LHCN-M2 (cell line): Measurements from ENCODE around the gene CFP. TPM values are rescaled to one million over a fixed set of nuclear protein-coding genes. Genes with fewer than 3 reads are reported as not detected.
"Not testable (repeated sequence)": the region's sequence is repeated elsewhere in the genome, so short reads cannot be mapped to it uniquely, and the experiment has no call there.

Experiments
- DNase-seq: peaks from one replicate; pipeline ENCODE4 v3.0.0-alpha.2; 2012; ENCODE audit warnings: low read depth
- total RNA-seq: library from RNA; depleted of rRNA; stranded (reverse); fragments of >200 nt; gene quantifications from 2 replicates; pipeline ENCODE4 v1.2.3, GENCODE V29; 2014

The CFP gene
- total RNA-seq, 1 experiment from 2014 or later = 0.34 TPM

DNA sequence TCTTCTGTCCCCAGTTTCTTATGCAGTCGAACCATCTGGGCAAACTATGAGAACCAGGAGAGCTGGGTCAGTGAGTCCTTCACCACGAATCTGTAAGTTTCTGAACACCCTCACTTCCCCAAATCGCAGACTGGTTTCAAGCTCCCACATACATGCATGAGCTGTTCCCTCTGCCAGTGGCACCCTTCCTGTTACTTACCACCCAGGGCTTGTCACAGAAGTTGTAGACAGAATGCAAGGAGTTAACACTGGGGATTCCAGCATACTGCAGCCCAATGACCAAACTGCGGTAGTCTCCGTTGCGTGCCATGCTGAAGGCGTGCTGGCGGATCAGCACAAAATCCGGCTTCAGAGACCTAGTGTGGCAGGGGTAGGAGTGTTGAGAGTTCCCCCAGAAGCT, 24.7 kb downstream of the CFP start:
- DNase-seq = no peak

DNA sequence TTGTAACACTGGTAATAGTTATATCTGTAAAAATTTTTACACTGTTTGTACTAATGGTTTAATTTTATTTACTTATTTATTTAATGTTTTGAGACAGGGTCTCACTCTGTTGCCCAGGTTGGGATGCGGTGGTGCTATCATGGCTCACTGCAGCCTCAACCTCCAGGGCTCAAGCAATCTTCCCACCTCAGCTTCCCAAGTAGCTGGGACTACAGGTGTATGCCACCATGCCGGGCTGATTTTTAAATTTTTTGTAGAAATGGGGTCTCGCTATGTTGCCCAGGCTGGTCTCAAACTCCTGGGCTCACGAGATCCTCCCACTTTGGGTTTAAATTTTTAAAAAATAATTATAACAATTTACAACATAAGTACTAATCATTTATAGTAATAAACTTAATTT, 26.6 kb downstream of the CFP start:
- not testable (repeated sequence) for DNase-seq

DNA sequence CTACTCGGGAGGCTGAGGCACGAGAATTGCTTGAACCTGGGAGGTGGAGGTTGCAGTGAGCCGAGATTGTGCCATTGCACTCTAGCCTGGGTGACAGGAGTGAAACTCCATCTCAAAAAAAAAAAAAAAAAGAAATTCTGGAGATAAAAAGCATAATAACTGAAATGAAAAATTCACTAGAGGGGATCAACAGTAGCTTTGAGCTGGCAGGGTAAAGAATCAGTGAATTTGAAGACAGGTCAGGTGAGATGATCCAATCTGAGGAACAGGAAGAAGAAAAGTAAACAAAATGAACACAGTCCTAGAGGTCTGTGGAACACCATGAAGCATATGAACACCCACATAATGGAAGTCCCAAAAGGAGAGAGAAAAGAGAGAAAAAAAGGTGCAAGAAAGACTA, 32.5 kb downstream of the CFP start:
- DNase-seq = no peak

DNA sequence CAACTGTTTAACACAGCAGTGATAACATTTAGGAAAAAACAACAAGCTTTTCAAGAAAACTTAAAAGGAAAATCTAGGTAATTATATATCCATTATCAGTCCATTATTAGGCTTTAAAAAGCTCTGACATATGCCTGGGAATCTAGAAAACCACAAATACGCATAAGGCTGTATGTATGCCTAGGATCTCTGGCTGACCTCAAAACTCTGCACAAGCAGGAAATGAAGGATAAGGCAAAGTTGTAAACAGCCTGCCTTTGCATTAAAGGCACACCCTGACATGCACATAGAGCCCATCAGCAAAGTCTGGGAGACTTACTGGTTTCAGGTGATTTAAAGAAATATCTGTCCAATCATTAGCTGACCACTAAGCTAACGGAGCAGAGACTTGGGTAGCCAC, 33.5 kb downstream of the CFP start:
- no peak for DNase-seq

DNA sequence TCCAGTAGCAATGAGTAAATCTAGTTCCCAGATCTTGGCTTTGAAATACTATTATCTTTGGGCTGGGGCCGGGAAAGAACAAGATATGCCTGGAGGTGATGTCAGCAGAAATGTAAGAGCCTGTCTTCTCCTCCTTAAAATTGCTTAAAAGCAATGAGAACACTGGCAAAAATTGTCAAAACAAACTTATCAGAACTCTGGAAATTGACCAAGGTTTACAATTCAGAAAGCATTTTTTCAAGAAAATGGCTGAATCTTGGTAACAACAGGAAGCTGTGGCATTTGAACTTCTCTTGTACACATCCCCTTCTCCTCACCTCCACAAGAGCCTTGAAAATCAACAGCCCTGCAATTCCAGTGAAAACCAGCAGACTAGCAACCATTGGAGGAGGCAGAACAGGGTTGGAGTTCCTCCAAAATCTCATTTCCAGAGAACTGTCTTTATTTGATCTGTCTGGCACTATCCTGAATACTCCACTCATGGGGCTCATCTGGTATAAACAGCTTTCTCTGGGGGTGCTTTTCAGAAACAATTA, 33.9 kb downstream of the CFP start:
- DNase-seq = no peak

DNA sequence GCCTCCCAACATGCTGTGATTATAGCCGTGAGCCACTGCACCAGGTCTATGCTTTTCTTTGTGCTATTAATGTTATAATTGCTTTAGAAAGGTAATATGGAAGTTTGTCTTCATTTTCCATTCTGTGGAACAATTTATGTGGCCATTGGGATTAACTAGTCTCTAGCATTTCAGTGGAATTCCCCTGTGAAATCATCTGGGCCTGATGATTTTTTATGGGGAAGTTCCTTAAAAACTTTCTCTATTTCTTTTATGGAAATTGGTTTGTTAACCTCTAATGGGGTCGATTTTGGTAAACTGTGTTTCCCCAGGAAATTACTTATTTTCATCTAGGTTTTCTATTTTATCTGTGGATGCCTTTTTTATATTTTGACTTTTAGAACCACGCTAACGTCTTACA, 36.2 kb downstream of the CFP start:
- no peak for DNase-seq

DNA sequence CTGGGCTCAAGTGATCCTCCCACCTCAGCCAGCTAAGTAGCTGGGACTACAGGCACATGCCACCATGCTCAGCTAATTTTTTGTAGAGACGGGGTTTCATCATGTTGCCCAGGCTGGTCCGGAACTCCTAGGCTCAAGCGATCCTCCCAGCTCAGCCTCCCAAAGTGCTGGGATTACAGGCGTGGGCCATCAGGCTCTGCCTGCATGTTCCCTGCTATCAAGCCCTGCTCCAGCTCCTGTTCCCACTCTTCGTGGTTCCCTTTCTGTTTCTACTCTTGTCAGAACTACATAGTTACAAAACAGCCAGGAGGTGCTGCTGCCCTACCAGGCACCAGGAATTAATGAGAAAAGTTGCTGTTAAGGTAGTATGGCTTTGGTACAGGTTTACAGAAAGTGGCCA, 38.7 kb downstream of the CFP start:
- no peak for DNase-seq

DNA sequence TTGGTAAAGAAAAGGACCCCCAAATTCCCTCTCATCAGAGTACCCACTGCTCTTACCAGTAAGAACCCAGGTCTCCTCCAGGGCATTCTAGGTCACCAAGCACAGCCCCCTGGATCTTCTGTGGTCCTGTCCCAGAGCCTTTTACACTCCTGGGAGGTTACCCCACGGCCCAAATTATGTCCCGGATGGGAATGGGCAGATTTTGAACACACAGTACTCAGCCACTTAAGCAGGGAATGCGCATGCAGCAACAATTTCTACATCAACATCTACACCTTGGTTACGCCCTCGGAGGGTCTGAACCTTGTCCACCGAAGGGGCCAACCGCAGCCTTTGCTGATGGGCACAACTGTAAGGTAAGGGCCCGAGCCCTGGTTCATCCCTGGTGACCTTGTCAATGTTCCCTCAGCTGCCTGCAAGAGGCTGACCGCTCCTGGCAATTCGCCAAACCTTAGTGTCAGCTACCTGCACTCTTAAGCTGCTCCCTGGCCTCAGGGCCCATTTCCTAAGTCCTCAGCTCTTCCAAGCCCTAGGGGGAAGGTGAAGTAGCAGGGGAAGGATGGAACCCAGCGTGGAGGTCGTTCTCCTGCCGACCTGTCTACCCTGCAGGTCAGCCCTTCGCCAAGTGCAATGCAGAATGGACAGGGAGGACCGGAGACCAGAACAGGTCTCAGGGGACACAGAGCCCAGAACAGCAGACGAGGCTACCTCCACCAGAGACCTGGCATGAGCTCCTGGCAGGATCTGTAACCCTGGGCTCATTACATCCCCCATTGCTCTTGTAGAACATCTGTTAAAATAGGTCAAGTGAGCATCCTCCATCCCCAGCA, 41.6 kb downstream of the CFP start:
- DNase-seq = no peak

DNA sequence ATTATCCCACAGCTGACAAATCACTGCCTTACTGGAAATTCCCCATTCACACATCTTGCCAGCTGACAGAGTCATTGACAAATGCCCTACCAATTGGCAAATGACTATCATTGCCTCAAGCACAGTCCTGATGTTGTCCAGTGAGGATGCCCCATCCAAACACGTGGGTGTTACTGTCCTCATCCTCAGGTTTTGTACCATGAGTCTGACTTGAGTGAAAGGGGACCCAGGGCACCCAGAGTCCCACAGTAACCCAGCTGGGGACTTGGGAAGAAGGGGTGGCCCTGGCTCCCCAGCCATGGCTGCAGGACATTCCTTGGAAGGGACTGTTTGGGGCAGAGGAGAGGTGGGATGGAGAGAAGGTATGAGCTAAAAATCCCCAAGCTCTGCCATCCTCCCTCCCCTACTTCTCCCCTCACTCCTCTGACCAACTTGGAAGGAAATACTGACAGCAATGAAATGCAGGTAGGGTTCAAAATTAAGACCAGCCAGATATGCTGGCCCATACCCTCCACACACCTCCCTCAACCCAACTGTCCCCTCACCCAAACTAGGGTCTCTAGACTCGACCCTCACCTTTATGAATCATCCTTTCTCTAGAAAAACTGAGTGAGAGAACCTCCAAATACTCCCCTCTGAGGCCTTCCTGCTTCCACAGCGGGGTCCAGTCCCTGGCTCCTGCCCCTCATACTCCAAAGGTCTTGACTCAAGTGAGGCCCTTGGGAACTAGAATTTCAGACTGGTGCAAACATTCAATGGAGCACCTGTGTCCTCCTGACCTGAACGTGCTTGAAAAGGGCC, 42.4 kb downstream of the CFP start:
- no peak for DNase-seq

DNA sequence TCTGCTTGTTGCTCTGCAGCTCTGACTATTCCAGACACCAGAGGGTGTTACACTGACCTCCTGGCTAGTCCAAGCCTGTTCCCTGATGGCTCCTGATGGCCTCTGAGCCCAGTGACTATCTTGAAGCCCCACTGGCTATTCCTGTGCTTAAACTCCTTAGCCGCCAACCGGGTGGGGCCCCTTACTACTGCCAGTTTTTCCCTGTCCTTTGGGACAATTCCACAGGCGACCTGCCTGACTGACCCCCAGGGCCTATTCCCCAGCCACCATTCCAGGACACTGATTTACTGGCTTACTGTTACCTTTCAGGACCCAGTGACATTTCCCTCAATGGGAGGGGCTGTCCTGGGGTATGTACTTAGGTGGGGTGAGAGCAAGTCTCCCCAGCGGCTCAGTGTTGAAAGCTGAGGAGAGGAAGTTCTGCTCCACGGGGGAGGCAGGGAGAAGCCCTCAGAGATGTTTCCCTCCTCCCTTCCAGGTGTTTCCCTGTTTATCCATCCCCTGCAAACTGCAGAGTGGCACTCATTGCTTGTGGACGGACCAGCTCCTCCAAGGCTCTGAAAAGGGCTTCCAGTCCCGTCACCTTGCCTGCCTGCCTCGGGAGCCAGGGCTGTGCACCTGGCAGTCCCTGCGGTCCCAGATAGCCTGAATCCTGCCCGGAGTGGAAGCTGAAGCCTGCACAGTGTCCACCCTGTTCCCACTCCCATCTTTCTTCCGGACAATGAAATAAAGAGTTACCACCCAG, 43.5 kb downstream of the CFP start:
- DNase-seq = no peak

DNA sequence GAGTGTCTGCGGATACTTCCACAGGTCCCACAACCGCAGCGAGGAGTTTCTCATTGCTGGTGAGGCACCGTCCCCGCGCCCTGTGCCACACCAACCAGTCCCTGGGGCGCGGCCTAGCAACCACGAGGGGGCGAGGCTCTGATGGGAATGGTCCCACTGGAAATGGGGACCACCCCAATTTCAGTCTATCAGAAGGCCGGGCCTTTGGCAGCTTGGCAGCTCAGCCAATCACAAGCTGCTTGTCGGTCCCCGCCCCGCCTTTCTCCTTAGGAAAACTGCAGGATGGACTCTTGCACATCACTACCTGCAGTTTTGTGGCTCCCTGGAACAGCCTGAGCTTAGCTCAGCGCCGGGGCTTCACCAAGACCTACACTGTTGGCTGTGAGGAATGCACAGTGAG, 44.5 kb downstream of the CFP start:
- DNase-seq = no peak

DNA sequence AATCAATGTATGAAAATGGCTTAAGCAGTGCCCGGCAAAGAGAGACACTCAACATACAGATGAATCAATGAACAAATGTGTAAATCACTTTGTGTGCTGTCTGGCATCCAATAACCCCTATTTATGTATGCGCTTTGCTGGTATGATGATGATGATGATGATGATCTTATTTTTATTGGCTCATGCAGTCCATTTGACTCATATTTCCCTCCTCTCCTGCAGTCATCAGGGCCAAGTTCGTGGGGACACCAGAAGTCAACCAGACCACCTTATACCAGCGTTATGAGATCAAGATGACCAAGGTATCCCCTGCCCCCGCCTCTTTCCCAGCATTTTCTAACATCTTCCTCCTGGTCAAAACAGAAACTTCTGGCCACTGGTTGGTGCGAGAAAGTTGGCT, 45.0 kb downstream of the CFP start:
- no peak for DNase-seq

DNA sequence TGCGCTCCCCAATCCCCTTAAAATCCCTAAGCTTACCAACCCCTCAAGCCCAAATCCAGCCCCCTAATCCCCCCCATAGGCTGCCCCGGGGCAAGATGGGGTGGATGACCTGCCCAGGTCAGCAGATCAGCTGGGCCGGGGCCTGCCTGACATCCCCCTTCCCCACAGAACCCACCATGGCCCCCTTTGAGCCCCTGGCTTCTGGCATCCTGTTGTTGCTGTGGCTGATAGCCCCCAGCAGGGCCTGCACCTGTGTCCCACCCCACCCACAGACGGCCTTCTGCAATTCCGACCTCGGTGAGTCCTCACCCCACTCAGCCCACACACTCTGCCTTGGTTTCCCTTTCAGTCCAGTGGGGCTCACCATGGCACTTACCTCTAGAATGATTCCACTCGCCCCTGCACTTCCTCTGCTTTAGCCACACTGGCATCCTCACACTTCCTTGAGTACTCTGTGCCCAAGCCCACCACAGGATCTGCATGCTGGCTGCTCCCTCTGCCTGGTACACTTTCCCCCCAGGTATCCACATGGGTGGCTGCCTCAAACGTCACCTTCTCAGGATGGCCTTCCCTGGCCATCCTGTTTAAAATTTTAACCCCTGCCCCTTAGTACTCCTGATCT, 46.4 kb downstream of the CFP start:
- DNase-seq = no peak

DNA sequence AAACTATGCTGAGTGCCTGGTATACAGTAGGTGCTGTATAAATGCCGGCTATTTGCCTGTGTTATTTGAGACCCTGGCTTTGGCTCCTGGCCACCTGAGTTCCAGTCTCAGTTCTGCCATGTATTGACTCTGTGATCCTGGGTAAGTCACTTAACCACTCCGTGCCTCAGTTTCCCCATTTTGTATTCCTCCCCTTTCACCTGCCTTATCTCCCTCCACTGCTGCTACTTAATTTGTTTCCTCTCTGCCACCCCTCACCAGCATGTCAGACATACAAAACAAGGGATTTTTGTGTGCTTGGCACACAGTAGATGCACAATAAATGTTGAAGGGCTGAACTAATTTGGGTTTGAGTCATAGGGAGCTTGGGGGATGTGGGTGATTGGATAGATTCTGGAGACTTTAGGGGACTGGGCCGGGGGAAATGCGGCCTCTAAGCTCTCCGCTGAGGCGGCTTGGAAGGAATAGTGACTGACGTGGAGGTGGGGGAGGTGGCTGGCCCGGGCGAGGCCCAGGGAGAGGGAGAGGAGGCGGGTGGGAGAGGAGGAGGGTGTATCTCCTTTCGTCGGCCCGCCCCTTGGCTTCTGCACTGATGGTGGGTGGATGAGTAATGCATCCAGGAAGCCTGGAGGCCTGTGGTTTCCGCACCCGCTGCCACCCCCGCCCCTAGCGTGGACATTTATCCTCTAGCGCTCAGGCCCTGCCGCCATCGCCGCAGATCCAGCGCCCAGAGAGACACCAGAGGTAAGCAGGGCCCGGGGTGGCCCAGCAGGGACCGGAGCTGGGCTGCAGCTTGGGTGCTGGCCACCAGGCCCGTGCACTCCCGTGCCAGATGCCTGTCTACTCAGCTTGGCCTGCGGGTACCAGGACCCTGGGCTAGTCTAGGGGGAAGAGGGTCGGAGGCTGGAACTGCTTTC, 47.7 kb downstream of the CFP start, which contains the start of gene TIMP1:
TSS of gene TIMP1 (plus strand) at position 706 of the 917 bp plus-strand sequence. CDS start 980 bp downstream, outside the sequence.
- peak; percentile 87 for DNase-seq

DNA sequence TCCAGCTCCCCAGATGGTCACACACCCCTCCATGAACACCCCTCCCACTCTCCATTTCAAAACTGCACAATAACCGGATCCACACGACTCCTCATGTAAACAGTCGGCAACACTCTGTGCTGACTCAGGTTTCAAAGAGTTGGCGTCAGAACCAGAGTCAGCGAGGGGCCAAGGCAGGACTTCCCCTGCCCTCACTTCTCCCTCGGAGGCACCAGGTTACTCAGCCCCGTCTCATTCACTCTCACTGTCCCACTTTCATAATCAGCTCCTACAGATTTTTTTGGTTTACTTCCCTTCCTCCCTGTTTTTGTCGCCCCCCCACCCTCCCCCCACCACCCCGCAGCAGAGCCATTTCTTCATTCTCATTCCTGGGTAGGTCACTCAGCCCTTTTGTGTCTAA, 50.2 kb downstream of the CFP start:
- DNase-seq = no peak

DNA sequence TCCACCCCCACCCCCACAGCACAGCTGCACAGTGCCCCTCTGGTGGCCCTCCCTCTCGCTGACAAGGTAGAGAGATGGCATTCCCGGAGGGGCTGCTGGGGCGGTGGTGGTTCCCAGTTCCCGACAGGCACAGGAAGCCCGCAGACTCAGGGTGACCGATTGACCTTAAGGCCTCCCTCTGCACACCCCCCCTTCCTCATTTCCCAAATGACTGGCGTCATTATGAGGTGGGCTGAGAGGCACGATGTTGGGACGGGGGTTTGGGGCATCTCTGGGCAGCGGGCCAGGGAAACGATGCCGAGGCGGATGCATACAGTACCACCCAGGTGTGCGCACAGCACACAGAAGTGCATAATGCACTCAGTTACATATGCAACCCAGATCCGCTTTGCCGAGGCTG, 51.0 kb downstream of the CFP start:
- DNase-seq = no peak

DNA sequence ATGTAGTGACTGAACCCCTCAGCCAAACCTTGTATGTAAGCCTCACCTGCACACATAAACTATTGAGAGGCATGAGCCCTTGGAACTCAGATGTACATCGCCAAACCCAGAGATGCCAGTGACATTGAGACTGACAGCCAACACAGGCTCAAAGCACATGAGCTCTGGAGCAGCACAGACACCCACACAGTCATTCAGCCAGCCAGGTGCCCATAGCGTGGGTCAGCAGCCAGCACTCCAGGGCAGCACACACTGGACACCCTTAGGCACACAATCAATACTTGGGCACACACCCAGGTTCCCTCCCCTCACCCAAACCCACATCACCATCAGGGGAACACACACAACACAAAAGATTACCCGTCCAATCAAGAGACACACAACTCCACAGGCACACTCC, 51.8 kb downstream of the CFP start:
- DNase-seq = no peak

DNA sequence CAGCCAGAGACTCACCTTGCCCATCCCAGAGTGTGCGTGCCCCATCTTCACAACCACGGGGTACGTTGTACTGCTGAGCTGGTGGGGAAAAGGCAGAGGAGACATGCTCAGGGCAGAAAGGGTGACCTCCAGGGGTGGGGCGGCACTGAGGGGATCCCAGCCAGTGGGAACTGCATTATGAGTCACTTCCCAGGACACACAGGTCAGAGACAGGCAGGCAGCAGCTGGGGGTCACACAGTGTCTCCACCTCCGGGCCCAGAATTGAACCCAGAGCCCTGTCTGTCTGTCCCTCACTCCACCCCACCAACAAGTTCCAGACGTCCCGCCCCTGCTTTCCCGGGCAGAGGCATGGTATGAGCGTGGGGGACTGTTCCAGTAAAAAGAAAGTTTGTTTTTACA, 52.3 kb downstream of the CFP start:
- DNase-seq = peak; percentile 29

DNA sequence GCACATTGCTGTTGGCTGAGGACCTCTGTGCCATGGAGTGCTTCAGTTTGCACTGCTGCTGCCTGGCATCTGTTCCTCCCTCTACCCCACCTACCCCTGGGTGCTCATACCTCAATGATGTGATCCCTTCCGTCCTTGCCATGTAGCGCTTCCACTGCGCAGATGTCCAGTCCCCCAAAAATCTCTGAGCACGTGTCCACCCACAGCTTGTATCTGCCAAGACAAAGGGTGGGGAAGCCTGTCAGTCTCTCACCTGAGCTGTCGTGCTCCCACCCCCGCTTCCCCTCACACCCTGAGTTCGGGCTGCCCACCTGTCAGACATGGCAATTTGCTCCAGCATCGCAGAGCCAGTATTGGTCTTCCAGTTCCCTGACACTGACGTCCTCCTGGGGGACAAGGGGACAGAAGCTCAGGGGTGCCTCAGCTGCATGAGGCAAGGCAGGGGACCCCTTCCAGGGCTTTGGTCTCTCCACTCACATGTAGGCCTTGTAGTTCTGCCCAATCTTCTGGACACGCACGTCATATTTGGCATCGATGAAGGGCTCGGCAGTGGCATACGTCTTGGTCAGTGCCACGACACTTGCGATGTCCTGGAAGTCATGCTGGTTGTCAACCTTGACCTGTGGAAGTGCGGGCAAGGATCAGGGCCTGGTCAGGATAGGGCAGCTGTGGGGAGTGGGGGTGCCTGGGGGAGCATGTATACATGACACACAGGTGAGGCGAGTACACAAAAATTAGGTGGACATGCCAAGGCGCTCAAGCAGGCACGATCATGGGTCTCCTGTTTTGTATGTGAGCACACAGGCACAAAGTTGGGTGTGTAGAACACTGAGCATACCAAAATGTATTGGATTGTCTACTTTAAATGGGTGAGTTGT, 53.5 kb downstream of the CFP start:
- no peak for DNase-seq
